Measurements from ENCODE around the gene ACY1. TPM values are rescaled to one million over a fixed set of nuclear protein-coding genes. Genes with fewer than 3 reads are reported as not detected.
"Not testable (repeated sequence)": the region's sequence is repeated elsewhere in the genome, so short reads cannot be mapped to it uniquely, and the experiment has no call there.

The ACY1 gene
- polyA plus RNA-seq, 1 of the 3 experiments (the other 2 are of a cell fraction) = 93.0 TPM

GRCh38 chr3:51990501-51990971 lies 7.2 kb downstream of the ACY1 start:
- Histone ChIP-seq H3K79me2 (ENCODE audit: insufficient read depth) (peaks cover 44% of the 10 kb centered on the region), H3F3A (replicated peaks; ENCODE audit: insufficient read depth) (peaks cover 41% of the 10 kb centered on the region), H4K20me1 (ENCODE audit: insufficient read depth) (0 out of 2 replicates have a peak, but pooled peaks cover 15% of the 10 kb centered on the region), H3K36me3 (replicated peaks in 1 of 2; ENCODE audit: control insufficient read depth in 1 of 2, insufficient read depth in 2 of 2, low read length in 1 of 2) (peaks cover 23 to 25% of the 10 kb centered on the region in 2 experiments), H3K4me1 (ENCODE audit: control insufficient read depth in 1 of 2, insufficient read depth in 2 of 2, low read depth in 1 of 2, low read length in 1 of 2) (peaks cover 9 to 28% of the 10 kb centered on the region in 2 experiments; a peak in 3 of 4 replicates)
- not testable (repeated sequence) for DNase-seq; H3K27me3 ChIP-seq (ENCODE audit: insufficient read depth); H2AFZ ChIP-seq (ENCODE audit: low read depth); H3K27ac ChIP-seq (ENCODE audit: low read depth in 2 of 2, low read length in 1 of 2); H3K9me2 ChIP-seq; H3K9ac ChIP-seq; H3K4me2 ChIP-seq; H3K4me3 ChIP-seq (ENCODE audit: low read depth in 2 of 2, low read length in 1 of 2); H3K9me3 ChIP-seq
- ChIA-PET CTCF (interaction anchor here (0.8 to 3.1 kb wide), 4 partner anchors 11 to 48 kb away, joined by 3 to 14 read pairs (median 7); partner anchors contain the start of genes ABHD14A, PARP3 and RRP9), POLR2A (interaction anchor here (0.6 to 4.8 kb wide), 4 partner anchors 8 to 48 kb away, joined by 3 to 42 read pairs (median 6); partner anchors contain the start of genes ACY1, PARP3 and RRP9)
- WGBS (ENCODE audit: low lambda C conversion rate) = 100% methylated on average over 5 of the region's 38 CpGs

- Histone ChIP-seq H3K4me1 (ENCODE audit: control insufficient read depth in 1 of 2, insufficient read depth in 2 of 2, low read depth in 1 of 2, low read length in 1 of 2) (peaks cover 9 to 28% of the 10 kb centered on the region in 2 experiments; a peak in 3 of 4 replicates), H4K20me1 (ENCODE audit: insufficient read depth) (0 out of 2 replicates have a peak, but pooled peaks cover 15% of the 10 kb centered on the region), H3K27ac (ENCODE audit: low read depth in 2 of 2, low read length in 1 of 2) (peak overlapping the region in 1 of 2 experiments; percentile 16; a peak in 1 of 4 replicates), H2AFZ (ENCODE audit: low read depth) (no peak overlapping the region), H3K9ac (no peak overlapping the region), H3K9me2 (no peaks in the 10 kb centered on the region), H3K79me2 (ENCODE audit: insufficient read depth) (peaks cover 46% of the 10 kb centered on the region), H3K4me3 (ENCODE audit: low read depth in 2 of 2, low read length in 1 of 2) (no peak overlapping the region), H3F3A (replicated peaks; ENCODE audit: insufficient read depth) (peaks cover 44% of the 10 kb centered on the region), H3K36me3 (replicated peaks in 1 of 2; ENCODE audit: control insufficient read depth in 1 of 2, insufficient read depth in 2 of 2, low read length in 1 of 2) (peaks cover 23 to 25% of the 10 kb centered on the region in 2 experiments), H3K27me3 (ENCODE audit: insufficient read depth) (no peaks in the 10 kb centered on the region), H3K4me2 (no peak overlapping the region), H3K9me3 (no peaks in the 10 kb centered on the region)
- no peak for TF ChIP-seq IRF3 (IDR thresholded peaks at IDR 0.05; ENCODE audit: low read depth, low read length)
- TF ChIP-seq SIN3A (IDR thresholded peaks at IDR 0.05; ENCODE audit: borderline replicate concordance, low read depth, low read length) = peak; percentile 29; the same call in 1 of the 2 replicates
- DNase-seq = no peak
- ChIA-PET POLR2A (interaction anchor here (0.6 to 4.8 kb wide), 14 partner anchors 9 to 774 kb away, joined by 3 to 42 read pairs (median 4); partner anchors contain the start of genes ABHD14A, ABHD14B, ACY1 and PARP3), CTCF (interaction anchor here (0.6 to 3.9 kb wide), 11 partner anchors 9 to 247 kb away, joined by 3 to 23 read pairs (median 6); partner anchors contain the start of genes ABHD14A, ABHD14B, ACY1 and PARP3)
- 91% methylated on average over 2 of the region's 3 CpGs for WGBS (ENCODE audit: low lambda C conversion rate)
Observed at GRCh38 chr3:51992017-51992682, 8.8 kb downstream of the ACY1 start.

- H3K9me3 ChIP-seq; H3K9ac ChIP-seq; H3K27me3 ChIP-seq (ENCODE audit: insufficient read depth); DNase-seq; H3K4me3 ChIP-seq (ENCODE audit: low read depth in 2 of 2, low read length in 1 of 2); H2AFZ ChIP-seq (ENCODE audit: low read depth); H3K27ac ChIP-seq (ENCODE audit: low read depth in 2 of 2, low read length in 1 of 2); H3K9me2 ChIP-seq: not testable (repeated sequence)
- H3K36me3 ChIP-seq (replicated peaks in 1 of 2; ENCODE audit: control insufficient read depth in 1 of 2, insufficient read depth in 2 of 2, low read length in 1 of 2) = peaks cover 23 to 25% of the 10 kb centered on the region in 2 experiments
- CTCF ChIA-PET = interaction anchor here (1.2 to 3.9 kb wide), 7 partner anchors 8 to 129 kb away, joined by 3 to 23 read pairs (median 6); partner anchors contain the start of genes ABHD14A, ABHD14B, ACY1 and PCBP4
- 0 out of 2 replicates have a peak, but pooled peaks cover 15% of the 10 kb centered on the region for H4K20me1 ChIP-seq (ENCODE audit: insufficient read depth)
- WGBS (ENCODE audit: low lambda C conversion rate) = 100% methylated on average over 2 of the region's 13 CpGs
- peaks cover 43% of the 10 kb centered on the region for H3F3A ChIP-seq (replicated peaks; ENCODE audit: insufficient read depth)
- peak overlapping the region; percentile 95; the same call in 1 of the 2 replicates for H3K4me2 ChIP-seq
- peaks cover 46% of the 10 kb centered on the region for H3K79me2 ChIP-seq (ENCODE audit: insufficient read depth)
- peaks cover 9 to 28% of the 10 kb centered on the region in 2 experiments; a peak in 3 of 4 replicates for H3K4me1 ChIP-seq (ENCODE audit: control insufficient read depth in 1 of 2, insufficient read depth in 2 of 2, low read depth in 1 of 2, low read length in 1 of 2)
- POLR2A ChIA-PET = interaction anchor here (2.9 to 4.8 kb wide), 2 partner anchors 11 to 19 kb away, joined by 20 to 42 read pairs; partner anchors contain the start of genes ABHD14A, ABHD14B and ACY1
Observed at GRCh38 chr3:51993657-51994056, 10.3 kb downstream of the ACY1 start.
